Measurements from ENCODE around the gene MARCKS.
"Not testable (repeated sequence)": the region's sequence is repeated elsewhere in the genome, so short reads cannot be mapped to it uniquely, and the experiment has no call there.

The MARCKS gene

GRCh38 chr6:113884011-113884410 lies 26.9 kb downstream of the MARCKS start:
- DNase-seq (ENCODE audit: low read depth, low spot score): no peak

GRCh38 chr6:113886512-113886911 lies 29.4 kb downstream of the MARCKS start:
- no peak for DNase-seq (ENCODE audit: low read depth, low spot score)

GRCh38 chr6:113888493-113888892 lies 31.3 kb downstream of the MARCKS start:
- no peak for DNase-seq (ENCODE audit: low read depth, low spot score)

GRCh38 chr6:113888956-113889630 lies 31.9 kb downstream of the MARCKS start:
- no peak for DNase-seq (ENCODE audit: low read depth, low spot score)

GRCh38 chr6:113893451-113893850 lies 36.3 kb downstream of the MARCKS start:
- no peak for DNase-seq (ENCODE audit: low read depth, low spot score)

- no peak for DNase-seq (ENCODE audit: low read depth, low spot score)
Measured at GRCh38 chr6:113893866-113894265, 36.7 kb downstream of the MARCKS start.

- no peak for DNase-seq (ENCODE audit: low read depth, low spot score)
Measured at GRCh38 chr6:113894712-113895674, 37.8 kb downstream of the MARCKS start.

GRCh38 chr6:113901482-113901881 lies 44.3 kb downstream of the MARCKS start:
- no peak for DNase-seq (ENCODE audit: low read depth, low spot score)

GRCh38 chr6:113903666-113904330 lies 46.7 kb downstream of the MARCKS start:
- DNase-seq (ENCODE audit: low read depth, low spot score): no peak

GRCh38 chr6:113907102-113907815 lies 50.1 kb downstream of the MARCKS start:
- DNase-seq (ENCODE audit: low read depth, low spot score): no peak

- DNase-seq (ENCODE audit: low read depth, low spot score): no peak
Measured at GRCh38 chr6:113908801-113909200, 51.7 kb downstream of the MARCKS start.

- no peak for DNase-seq (ENCODE audit: low read depth, low spot score)
Measured at GRCh38 chr6:113909224-113909856, 52.2 kb downstream of the MARCKS start.

GRCh38 chr6:113910285-113910684 lies 53.1 kb downstream of the MARCKS start:
- DNase-seq (ENCODE audit: low read depth, low spot score): not testable (repeated sequence)

Data from activated CD4-positive, CD25-positive, alpha-beta regulatory T cell treated with anti-CD3 and anti-CD28 coated beads, Interleukin-2, amount 50 U/mL, for 16 hours (primary cell).